Activated CD4-positive, alpha-beta T cell treated with anti-CD3 and anti-CD28 coated beads for 24 hours (primary cell): Measurements from ENCODE around the gene PRKX.
"Not testable (repeated sequence)": the region's sequence is repeated elsewhere in the genome, so short reads cannot be mapped to it uniquely, and the experiment has no call there.

ENCODE experiments used
- DNase-seq, 2 donors: peaks; one replicate each; pipeline ENCODE4 v3.0.0-alpha.2; 2020; ENCODE audit warnings: low read depth in 2 of 2

Gene PRKX

DNA sequence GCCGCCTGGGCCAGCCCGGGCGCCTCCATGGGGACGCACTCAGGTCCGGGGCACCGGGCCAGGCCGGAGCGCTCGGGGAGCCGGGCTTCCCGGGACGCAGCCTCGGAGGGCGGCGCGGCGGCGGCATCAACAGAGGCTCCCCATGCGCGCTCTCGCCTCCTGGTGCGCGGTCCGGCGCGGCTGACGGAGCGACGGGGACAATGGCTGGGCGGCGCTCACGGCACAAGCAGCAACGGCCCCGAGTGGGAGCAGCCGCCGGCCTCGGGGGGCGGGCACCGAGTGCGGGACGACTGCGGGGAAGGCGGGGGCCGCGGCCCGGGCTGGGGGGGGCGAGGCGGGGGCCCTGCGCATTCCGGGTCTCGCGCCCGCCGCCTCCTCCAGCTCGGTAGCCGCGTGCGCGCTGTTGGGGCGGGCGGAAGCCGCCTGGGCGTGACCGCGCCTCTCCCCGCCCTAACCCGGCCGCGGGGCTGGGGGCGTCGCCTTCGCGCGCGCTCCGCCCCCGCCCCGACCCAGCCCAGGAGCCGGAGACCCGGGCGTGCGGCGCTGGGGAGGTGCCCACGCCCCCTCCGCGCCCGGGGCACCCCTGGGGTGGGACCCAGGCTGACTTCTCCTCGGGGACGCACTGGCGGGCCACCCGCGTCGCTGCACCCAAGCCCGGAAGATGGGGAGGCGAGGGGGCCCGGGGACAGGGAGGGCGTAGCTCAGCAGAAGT, at the start of gene PRKX:
PRKX (minus strand) TSS at position 425 of the 712 bp plus-strand sequence; CDS start at position 29, 396 bp downstream.
- DNase-seq, result peak; percentile 41 to 62

DNA sequence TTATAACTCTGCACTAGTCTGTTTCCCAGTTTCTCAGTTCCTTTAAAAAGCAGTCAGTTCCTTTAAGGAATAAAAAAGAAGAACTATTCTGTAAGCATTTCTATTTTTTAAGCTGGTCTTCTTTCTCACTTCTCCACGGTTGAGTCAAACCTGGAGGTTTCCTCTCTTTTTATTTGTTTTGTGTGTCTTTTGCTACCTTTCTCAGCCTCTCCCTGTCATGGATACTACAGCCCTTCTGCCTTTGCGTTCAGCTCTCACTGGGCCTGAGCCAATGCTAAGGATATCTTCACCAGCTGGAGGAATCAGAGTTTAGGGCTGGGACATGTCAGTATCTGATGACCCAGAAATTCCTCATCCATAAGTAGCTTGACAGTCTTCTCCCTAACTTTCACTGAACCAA, 49.7 kb upstream of the PRKX start:
- no peak for DNase-seq

DNA sequence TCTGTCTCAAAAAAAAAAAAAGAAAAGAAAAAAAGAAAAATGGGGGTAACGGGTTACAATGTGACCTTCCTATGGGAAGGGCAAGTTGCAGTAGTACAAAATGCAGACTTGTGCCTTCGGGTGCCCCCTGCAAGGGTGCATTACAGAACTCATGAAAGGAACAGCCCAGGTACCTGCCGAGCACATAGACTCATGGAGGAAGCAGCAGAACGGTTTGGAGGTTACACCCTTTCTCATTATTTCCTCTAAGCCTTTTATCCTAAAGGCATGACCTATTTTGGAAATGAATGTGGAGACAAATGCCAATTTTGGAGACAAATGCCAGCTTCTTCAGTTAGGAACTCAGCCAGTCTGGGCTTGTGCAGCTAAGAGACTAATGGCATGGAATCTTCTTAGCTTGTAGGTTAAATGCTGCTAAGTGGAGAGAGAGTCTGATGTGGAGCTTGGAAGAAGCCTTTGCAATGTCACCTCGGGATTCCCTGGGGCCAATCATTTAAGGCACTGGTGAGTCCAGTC, 44.1 kb upstream of the PRKX start:
- DNase-seq, result no peak

DNA sequence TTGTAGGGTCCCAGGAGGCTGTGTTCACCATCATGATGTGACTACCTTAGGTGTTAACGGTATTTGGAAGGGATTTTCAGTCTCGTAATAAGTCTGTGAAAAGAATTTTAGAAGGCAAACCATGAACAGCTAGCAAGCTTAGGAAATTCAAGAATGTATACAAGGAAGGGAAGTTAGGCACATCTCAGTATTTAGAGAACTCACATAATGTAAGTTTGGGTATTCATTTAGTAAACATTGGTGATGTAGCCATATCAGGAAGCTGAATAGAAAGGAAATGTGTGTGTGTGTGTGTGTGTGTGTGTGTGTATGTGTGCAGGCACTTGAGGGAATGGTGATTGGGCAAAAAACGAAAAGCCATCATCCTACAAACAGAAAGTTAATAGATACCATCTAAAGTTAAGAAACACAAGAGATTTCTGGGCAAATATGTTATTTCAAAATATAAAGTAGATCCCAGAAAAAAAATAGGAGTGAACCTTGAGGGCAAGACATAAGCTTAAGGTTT, 34.7 kb upstream of the PRKX start:
- DNase-seq, result no peak

DNA sequence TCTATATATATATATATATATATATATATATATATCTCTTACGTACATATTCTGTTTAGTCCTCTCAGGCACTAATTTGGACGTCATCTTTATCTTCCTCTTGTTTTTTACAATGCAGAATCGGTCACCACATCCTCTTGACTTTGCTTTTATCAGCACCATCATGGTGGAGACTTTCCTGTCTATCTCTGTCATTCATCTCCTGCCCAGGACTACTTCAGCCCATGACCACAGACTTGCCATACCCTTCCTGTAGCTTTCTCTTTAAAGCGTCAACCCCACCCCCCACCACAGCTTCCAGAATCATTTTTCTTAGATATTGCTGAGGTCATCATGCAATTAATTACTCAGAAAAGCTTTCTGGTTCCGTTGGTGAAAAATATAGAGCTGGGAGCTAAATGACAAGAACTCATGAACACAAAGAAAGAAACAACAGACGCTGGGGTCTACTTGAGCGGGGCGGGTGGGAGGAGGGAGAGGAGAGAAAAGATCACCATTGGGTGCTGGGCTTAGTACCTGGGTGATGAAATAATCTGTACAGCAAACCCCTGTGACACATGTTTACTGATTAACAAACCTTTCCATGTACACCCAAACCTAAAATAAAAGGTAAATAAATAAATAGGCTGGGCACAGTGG, 30.5 kb upstream of the PRKX start:
- no peak for DNase-seq

DNA sequence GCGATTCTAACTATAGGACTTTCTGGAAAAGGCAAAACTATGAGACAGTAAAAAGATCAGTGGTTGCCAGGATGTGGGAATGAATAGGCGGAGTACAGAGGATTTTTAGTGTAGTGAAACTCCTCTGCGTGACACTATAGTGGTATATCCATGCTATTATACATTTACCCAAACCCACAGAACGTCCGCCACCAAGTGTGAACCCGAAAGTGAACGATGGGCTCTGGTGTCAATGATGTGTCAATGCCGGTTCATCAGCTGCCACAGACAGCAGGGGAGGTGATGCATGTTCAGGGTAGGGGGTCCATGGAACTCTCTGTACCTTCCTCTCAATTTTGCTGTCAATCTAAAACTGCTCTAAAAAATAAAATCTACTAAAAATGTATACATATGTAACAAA, 27.5 kb upstream of the PRKX start:
- not testable (repeated sequence) for DNase-seq

DNA sequence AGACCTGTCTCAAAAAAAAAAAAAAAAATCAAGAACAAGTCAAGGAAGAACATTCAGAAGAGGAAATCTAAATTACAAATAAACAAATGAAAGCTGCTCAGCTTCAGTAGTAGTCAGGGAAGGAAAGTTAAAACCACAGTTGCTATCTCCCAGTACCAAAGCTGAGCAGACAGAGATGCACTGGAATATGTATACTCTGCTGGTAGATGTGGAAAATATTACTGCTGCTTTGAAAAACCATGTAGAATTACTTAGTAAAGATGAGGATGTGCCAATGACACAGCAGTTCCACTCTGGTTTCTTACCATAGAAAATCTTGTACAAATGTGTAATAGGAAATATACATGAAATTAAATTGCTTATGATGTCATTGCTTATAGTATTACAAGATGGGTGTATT, 25.1 kb upstream of the PRKX start:
- no peak for DNase-seq

DNA sequence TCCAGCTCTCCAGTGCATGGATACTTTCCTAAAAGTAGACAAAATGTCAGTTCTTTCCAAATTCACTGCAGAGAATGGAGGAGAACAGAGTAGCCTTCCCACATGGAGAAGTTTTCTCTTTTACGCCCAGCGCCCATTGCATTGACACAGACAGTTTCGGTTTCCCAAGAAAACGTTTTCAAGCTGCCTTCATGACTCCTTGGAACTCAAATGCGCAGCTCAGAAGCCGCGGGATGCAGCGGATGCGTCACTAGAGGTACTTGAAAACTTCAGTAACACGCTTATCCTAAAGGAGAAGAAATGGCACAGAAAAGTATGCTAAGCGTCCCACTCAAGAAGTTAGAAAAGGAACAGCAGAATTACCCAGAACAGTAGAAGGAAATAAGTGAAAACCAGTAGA, 23.1 kb upstream of the PRKX start:
- not testable (repeated sequence) for DNase-seq

DNA sequence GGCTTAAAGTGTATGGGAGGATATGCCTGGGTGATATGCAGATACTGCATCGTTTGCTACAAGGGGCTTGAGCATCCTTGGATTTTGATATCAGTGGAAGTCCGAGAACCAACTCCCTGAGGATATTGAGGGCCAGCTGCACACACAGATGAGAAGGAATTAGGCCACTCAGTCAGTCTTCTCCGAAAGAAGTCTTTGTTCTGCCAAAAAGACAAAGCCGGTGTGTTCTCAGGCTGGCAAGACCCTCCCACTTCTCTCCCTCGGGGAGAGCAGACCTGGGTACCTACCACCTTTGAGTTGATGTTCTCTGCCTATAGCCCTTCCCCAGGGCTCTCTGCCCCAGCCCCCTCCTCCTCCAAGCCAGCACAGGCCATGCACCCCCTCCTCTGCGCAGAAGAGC, 22.4 kb upstream of the PRKX start:
- DNase-seq, result not testable (repeated sequence)

DNA sequence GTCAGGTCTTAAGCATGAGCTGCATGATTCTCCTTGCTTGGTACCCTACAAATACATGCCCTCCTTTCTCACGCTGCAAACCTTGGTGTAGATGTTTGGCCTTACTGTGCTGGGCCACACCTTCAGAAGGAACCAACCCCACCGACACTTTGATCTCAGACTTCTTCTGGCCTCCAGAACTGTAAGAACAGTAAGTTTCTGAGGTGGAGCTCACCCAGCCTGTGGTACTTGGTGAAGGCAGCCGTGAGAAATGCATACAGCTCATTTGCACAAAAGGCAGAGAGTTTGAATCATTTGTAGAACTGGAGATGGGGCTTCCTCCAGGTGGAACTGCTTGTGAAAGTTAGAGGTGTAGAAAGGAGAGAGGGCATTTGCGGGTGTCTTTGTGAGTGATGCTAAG, 21.0 kb upstream of the PRKX start:
- not testable (repeated sequence) for DNase-seq

DNA sequence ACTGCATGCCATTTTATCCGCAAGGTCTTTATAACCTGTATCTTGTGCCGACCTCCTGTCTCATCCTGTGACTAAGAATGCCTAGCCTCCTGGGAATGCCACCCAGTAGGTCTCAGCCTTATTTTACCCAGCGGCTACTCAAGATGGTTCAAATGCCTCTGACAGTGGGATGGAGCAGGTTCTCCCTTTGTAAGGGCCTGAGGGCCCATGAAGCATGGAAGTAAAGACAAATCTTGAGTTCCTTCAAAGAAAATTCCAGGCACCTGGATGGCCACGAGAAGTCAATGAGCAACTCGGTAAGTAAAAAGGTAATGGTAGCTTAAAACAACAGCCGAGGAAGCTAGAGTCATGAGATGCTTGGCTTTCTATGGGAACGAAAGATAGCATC, 19.6 kb upstream of the PRKX start:
- no peak for DNase-seq

DNA sequence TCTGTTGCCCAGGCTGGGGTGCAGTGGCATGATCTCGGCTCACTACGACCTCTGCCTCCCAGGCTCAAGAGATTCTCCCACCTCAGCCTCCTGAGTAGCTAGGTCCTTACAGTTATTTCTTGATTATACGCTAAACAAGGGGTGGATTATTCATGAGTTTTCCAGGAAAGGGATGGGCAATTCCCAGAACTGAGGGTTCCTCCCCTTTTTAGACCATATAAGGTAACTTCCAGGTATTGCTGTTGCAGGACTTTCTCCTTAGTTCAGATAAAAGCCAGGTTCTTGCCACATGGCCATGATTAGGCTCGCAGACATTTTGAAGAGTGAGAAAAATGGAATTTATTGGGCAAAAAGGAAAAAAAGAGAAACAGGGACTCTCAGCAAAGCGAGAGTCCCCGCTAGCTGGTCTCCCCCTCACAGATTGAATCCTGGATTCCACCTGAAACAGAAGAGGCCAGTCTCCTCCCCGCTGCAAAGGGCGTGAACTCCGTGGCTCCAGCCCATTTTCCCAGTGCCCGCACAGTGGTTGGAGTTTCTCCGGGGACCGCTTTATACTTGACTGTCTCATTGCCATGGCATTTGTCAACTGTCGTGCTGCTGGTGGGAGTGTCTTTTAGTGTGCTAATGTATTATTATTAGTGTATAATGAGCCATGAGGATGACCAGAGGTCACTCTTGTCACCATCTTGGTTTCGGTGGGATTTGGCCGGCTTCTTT, 19.0 kb upstream of the PRKX start:
- not testable (repeated sequence) for DNase-seq

DNA sequence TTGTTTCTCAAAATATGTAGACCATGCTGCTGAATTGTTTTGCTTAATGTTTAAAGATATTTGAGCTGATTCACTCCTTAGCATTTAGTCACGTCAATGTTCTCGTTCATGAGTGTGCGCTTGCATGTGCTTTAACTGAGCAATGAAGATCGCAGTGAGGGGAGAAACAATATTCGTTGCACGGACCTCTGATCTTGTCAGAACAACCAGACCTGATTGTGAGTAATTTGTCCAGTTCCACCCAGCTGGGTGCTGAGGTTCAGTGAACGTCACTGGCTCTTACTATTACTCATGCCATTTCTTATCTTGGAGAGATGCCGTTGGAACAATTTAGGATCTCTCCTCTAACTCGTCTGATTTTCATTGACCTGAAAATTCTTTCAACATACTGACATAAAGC, 15.0 kb upstream of the PRKX start:
- DNase-seq, result no peak

DNA sequence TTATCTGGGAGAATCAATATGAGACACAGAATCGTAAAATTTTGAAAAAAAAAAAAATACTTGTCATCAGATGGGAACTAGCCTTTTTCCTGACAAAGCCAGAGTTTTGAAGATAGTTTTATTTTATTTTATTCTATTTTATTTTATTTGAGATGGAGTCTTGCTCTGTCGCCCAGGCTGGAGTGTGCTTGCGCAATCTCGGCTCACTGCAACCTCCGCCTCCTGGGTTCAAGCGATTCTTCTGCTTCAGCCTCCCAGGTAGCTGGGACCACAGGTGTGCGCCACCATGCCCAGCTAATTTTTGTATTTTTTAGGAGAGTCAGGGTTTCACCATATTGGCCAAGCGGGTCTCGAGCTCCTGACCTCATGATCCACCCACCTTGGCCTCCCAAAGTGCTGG, 10.0 kb upstream of the PRKX start:
- DNase-seq, result not testable (repeated sequence)

DNA sequence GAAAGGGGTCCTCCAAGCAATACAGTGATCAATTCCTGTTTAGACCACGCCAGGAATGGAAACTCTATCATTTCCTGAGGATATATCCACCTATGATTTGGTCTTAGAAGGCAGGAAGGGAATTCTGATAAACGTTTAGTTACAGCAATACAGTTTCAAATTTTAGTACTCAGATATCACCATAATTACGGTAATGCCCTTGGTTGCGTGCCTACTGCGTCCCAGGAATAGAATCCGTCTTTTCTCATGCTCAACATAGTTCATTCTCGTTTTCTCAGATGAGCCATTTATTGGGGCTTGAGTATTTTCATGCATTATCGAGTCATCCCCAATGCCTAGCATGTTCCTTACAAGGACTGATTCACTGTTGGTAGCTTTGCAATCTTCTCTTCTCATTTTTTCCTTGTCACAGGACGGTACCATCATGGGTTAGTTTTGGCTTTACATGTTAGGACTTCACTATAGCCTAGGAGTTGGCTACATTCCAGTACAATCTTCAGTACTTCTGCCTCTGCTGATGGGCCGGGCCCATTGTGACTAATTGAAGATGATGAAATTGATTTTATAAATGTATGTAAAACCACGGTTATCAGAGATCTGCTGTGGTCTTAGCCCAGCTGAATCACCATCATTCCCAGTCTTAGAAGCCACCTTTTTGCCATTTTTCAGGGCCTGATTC, 4.4 kb upstream of the PRKX start:
- DNase-seq, result no peak

DNA sequence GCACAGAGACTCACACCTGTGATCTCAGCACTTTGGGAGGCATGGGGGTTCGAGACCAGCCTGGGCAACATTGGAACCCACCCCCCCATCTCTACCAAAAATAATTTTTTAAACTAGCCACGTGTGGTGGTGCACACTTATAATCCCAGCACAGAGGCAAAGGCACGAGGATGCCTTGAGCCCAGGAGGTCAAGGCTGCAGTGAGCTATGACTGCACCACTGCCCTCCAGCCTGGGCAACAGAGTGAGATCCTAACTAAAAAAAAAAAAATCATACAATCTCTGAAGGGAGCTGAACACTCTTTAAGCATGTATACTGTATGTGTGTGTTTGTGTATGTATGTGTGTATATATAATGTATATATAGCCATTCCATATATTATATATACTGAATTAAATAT, 2.5 kb upstream of the PRKX start:
- no peak for DNase-seq

DNA sequence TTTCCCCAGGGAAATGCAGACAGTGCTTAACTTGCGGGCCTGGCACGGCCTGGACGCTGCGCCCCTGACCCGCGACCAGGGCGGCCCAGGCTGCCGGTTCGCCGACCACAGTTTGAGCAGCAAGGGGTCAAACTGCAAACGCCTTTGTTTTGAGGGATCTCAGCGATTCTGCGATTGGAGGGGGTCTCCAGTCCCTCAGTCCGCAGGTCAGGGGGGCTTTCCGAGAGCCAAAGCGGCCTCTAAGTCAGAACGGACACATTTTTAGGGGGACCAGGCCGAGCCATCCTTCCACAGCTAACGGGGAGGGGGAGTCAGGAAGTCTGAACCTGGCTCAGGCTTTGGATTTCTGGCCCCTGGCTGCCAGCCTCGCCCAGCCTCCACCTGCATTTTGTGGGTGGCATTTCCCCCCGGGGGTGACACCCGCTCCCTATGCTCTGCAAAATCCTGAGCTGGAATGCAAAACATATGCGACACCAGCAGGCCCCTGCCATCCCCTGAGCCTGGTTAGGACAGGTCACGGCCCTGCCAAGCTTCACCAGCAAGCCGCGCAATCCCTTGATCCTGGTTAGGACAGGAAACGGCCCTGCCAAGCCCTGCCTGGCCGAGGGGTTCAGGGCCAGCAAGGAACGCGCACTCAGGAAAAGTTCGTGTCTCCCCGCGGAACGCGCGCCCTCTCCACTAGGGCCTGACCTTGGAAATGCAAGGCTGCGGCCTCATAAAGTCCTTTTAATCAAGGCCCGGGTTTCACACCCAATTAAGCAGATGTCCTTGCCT, 1.4 kb upstream of the PRKX start:
- DNase-seq, result not testable (repeated sequence)

DNA sequence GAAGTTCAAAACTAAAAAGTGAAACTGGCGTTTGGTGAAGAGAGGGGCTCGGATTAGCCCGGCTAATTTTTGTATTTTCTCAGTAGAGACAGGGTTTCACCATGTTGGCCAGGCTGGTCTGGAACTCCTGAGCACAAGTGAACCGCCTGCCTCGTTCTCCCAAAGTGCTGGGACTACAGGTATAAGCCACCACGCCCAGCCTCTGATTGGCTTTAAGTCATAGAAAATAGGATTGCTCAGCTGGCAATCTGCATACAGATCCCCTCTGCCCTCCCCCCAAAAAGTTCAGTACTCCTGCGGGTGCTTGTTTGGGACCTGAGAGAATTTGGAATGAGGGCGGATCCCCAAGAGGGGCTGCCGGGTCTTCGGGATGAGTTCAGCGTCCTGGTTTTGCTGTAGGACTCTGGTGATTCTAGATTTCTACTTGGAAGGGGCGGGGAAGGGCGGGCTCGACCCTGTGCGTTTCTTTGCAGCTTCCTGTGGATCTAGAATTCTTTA, 537 bp upstream of the PRKX start:
- no peak for DNase-seq

DNA sequence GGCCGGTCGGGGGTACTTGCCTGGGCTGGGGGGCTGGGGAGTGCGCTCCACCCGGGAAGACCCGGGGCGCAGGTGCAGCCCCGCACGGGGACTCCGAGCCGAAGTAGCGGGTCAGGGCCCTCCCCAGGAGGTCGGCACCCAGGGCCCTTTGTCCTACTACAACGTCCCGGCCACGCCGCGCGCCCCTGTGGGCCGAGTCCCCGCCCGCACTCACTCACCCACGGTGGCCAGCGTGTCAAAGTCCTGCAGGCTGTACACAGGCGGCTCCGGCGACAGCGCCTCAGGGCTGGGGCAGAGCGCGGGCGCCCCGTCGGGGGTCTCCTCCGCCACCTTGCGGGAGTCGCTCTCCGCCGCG, 602 bp downstream of the PRKX start:
- DNase-seq, result no peak

DNA sequence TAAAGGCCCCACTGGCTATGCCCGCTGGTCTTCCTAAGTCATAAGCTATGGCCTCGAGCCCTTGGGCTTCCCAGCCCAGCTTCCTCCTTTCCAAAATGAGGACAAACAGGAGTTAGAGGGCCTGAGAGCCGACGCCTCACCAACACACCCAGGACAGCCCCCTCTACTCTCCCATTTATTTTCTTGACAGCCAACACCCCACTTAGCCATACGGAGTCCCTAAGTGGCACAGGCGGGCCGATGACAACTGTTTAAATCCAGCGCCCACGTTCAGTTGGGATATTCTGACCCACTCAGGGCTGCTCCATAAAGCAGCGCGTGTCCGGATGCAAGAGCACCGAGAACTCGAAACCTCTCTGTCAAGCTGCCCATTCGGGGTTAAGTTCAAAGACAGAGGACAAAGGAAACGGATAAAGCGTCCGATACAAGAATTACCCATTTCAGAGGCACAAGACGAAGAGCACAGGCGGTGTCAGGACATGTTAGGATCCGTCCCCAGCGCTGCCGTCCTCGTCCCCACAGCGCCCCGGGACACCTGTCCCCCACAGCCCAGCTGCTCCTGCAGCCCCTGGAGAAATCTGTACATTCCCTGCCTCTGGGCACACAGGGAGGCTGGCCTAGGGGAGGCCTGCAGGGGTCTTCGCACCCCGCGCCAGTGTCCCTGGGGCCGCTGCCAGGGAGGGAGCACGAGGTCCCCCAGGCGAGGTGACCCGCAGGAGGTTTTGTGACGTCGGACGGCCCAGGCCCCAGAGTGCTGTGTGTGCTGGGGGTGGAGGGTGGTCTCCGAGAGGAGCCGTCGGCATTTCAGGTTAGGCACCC, 1.2 kb downstream of the PRKX start:
- DNase-seq, result no peak
